IPS DF 6.9 (cell line): Measurements from ENCODE around the gene ARHGAP22.

Experiments used
- DNase-seq: peaks from one replicate; pipeline ENCODE4 v3.0.0-alpha.2; 2013; ENCODE audit warnings: low read depth, low spot score
- H3K27ac ChIP-seq: one replicate; pipeline ENCODE4 v1.5.1; 2013; ENCODE audit warnings: low read length, control low read depth
- H3K27me3 ChIP-seq: 2 replicates; pipeline ENCODE4 v1.6.1; 2013; ENCODE audit warnings: mild to moderate bottlenecking, low read length; ENCODE audit not compliant: control insufficient read depth, insufficient read depth
- H3K36me3 ChIP-seq: 2 replicates; pipeline ENCODE4 v1.6.1; 2013; ENCODE audit warnings: low read length; ENCODE audit not compliant: control insufficient read depth, insufficient read depth
- H3K4me1 ChIP-seq: 2 replicates; pipeline ENCODE4 v1.6.1; 2013; ENCODE audit warnings: low read length; ENCODE audit not compliant: control insufficient read depth, insufficient read depth
- H3K4me3 ChIP-seq: 2 replicates; pipeline ENCODE4 v1.5.1; 2013; ENCODE audit warnings: mild to moderate bottlenecking, low read length
- H3K9me3 ChIP-seq: 2 replicates; pipeline ENCODE4 v1.6.1; 2013; ENCODE audit warnings: low read length, inconsistent platforms; ENCODE audit not compliant: control insufficient read depth, insufficient read depth
- WGBS: extraction: QIAGEN DNeasy Blood & Tissue Kit; methylation state at CpG from one replicate; pipeline ENCODE4 v1.1.7; 2013; ENCODE audit warnings: mixed read lengths, missing lambda C conversion rate; ENCODE audit not compliant: insufficient read length, insufficient coverage; 5-methylcytosine and 5-hydroxymethylcytosine counted together

Gene ARHGAP22

GRCh38 chr10:48496105-48496830 is 108.6 kb downstream of the ARHGAP22 start:
- no peaks in the 10 kb centered on the region for H3K9me3 ChIP-seq
- no peaks in the 10 kb centered on the region for H3K36me3 ChIP-seq
- H3K27ac ChIP-seq, result no peak overlapping the region
- no peaks in the 10 kb centered on the region for H3K27me3 ChIP-seq
- H3K4me1 ChIP-seq, result 0 out of 2 replicates have a peak, but pooled peaks cover 1% of the 10 kb centered on the region
- DNase-seq, result no peak
- H3K4me3 ChIP-seq, result no peak overlapping the region
- WGBS, result no CpG with 5 or more reads among the region's 10 CpGs

GRCh38 chr10:48495282-48496045 is 109.4 kb downstream of the ARHGAP22 start:
- H3K27ac ChIP-seq, result no peak overlapping the region
- H3K4me1 ChIP-seq, result 0 out of 2 replicates have a peak, but pooled peaks cover 1% of the 10 kb centered on the region
- H3K36me3 ChIP-seq, result no peaks in the 10 kb centered on the region
- H3K27me3 ChIP-seq, result no peaks in the 10 kb centered on the region
- no peak overlapping the region for H3K4me3 ChIP-seq
- WGBS, result no CpG with 5 or more reads among the region's 11 CpGs
- no peaks in the 10 kb centered on the region for H3K9me3 ChIP-seq
- no peak for DNase-seq

GRCh38 chr10:48494611-48495010 is 110.3 kb downstream of the ARHGAP22 start:
- DNase-seq, result no peak
- Histone ChIP-seq H3K27me3 (no peaks in the 10 kb centered on the region), H3K4me3 (no peak overlapping the region), H3K9me3 (no peaks in the 10 kb centered on the region), H3K4me1 (0 out of 2 replicates have a peak, but pooled peaks cover 1% of the 10 kb centered on the region), H3K27ac (no peak overlapping the region), H3K36me3 (no peaks in the 10 kb centered on the region)
- no CpG with 5 or more reads among the region's 5 CpGs for WGBS

GRCh38 chr10:48494073-48494472 is 110.8 kb downstream of the ARHGAP22 start:
- H3K4me3 ChIP-seq, result no peak overlapping the region
- no peak for DNase-seq
- H3K36me3 ChIP-seq, result no peaks in the 10 kb centered on the region
- H3K4me1 ChIP-seq, result 0 out of 2 replicates have a peak, but pooled peaks cover 1% of the 10 kb centered on the region
- WGBS, result no CpG with 5 or more reads among the region's 8 CpGs
- H3K9me3 ChIP-seq, result no peaks in the 10 kb centered on the region
- H3K27me3 ChIP-seq, result no peaks in the 10 kb centered on the region
- H3K27ac ChIP-seq, result no peak overlapping the region

GRCh38 chr10:48493083-48493871 is 111.6 kb downstream of the ARHGAP22 start:
- H3K4me1 ChIP-seq, result 0 out of 2 replicates have a peak, but pooled peaks cover 1% of the 10 kb centered on the region
- no peak overlapping the region for H3K27ac ChIP-seq
- no peaks in the 10 kb centered on the region for H3K36me3 ChIP-seq
- no peaks in the 10 kb centered on the region for H3K27me3 ChIP-seq
- no peak overlapping the region for H3K4me3 ChIP-seq
- no peaks in the 10 kb centered on the region for H3K9me3 ChIP-seq
- WGBS, result no CpG with 5 or more reads among the region's 16 CpGs
- no peak for DNase-seq

- no peaks in the 10 kb centered on the region for H3K9me3 ChIP-seq
- H3K27me3 ChIP-seq, result no peaks in the 10 kb centered on the region
- no peaks in the 10 kb centered on the region for H3K36me3 ChIP-seq
- no peak overlapping the region for H3K4me3 ChIP-seq
- 0 out of 2 replicates have a peak, but pooled peaks cover 1% of the 10 kb centered on the region for H3K4me1 ChIP-seq
- no peak for DNase-seq
- WGBS, result no CpG with 5 or more reads among the region's 2 CpGs
- H3K27ac ChIP-seq, result no peak overlapping the region
Measured at GRCh38 chr10:48492201-48492600, 112.7 kb downstream of the ARHGAP22 start.

- no peak for DNase-seq
- H3K27me3 ChIP-seq, result no peaks in the 10 kb centered on the region
- no peak overlapping the region for H3K27ac ChIP-seq
- 0 out of 2 replicates have a peak, but pooled peaks cover 1% of the 10 kb centered on the region for H3K4me1 ChIP-seq
- no peaks in the 10 kb centered on the region for H3K9me3 ChIP-seq
- H3K4me3 ChIP-seq, result no peak overlapping the region
- WGBS, result no CpG with 5 or more reads among the region's 13 CpGs
- H3K36me3 ChIP-seq, result no peaks in the 10 kb centered on the region
Measured at GRCh38 chr10:48491392-48492139, 113.3 kb downstream of the ARHGAP22 start.

- Histone ChIP-seq H3K4me1 (0 out of 2 replicates have a peak, but pooled peaks cover 1% of the 10 kb centered on the region), H3K4me3 (no peak overlapping the region), H3K27me3 (no peaks in the 10 kb centered on the region), H3K9me3 (no peaks in the 10 kb centered on the region), H3K27ac (no peak overlapping the region), H3K36me3 (no peaks in the 10 kb centered on the region)
- no CpG with 5 or more reads among the region's 6 CpGs for WGBS
- DNase-seq, result no peak
Measured at GRCh38 chr10:48490946-48491345, 113.9 kb downstream of the ARHGAP22 start.

GRCh38 chr10:48490571-48490940 is 114.3 kb downstream of the ARHGAP22 start:
- no peaks in the 10 kb centered on the region for H3K9me3 ChIP-seq
- 0 out of 2 replicates have a peak, but pooled peaks cover 1% of the 10 kb centered on the region for H3K4me1 ChIP-seq
- no CpG with 5 or more reads among the region's 7 CpGs for WGBS
- no peak overlapping the region for H3K4me3 ChIP-seq
- H3K27ac ChIP-seq, result no peak overlapping the region
- no peaks in the 10 kb centered on the region for H3K27me3 ChIP-seq
- DNase-seq, result no peak
- H3K36me3 ChIP-seq, result no peaks in the 10 kb centered on the region
